Keratinocyte (primary cell): ENCODE measurements around the gene RBBP4. TPM values are rescaled to one million over a fixed set of nuclear protein-coding genes. Genes with fewer than 3 reads are reported as not detected.

Experiments
- DNase-seq: peaks from one replicate; pipeline ENCODE4 v3.0.0-alpha.2; 2011; ENCODE audit warnings: low read depth, missing footprints, low spot score
- FAIRE-seq: peaks from 2 replicates; lab custom pipeline; 2011; peaks lifted over from hg19 to GRCh38; lab: Jason Lieb, UNC
- H2AFZ ChIP-seq: 2 replicates; pipeline ENCODE4 v1.6.0; 2012; ENCODE audit warnings: low read length, control low read depth, inconsistent platforms; ENCODE audit not compliant: control insufficient read depth
- H3K27ac ChIP-seq: 2 replicates; pipeline ENCODE4 v1.5.1; 2011; ENCODE audit warnings: low read length; ENCODE audit not compliant: control insufficient read depth, insufficient read depth
- H3K27me3 ChIP-seq: 3 replicates; pipeline ENCODE4 v1.6.0; 2011; ENCODE audit warnings: low read length; ENCODE audit not compliant: control insufficient read depth, insufficient read depth; ENCODE audit errors: extremely low read depth
- H3K36me3 ChIP-seq, 2 experiments: 2 replicates in 1 of 2; 3 replicates in 1 of 2; pipeline ENCODE4 v1.5.1; 2011; ENCODE audit warnings: low read length in 2 of 2, mild to moderate bottlenecking in 1 of 2; ENCODE audit not compliant: control insufficient read depth in 2 of 2, insufficient read depth in 2 of 2; ENCODE audit errors: extremely low read depth in 1 of 2
- H3K4me1 ChIP-seq: 3 replicates; pipeline ENCODE4 v1.5.1; 2011; ENCODE audit warnings: low read length; ENCODE audit not compliant: control insufficient read depth, insufficient read depth; ENCODE audit errors: extremely low read depth
- H3K4me2 ChIP-seq: 3 replicates; pipeline ENCODE4 v1.6.0; 2011; ENCODE audit warnings: low read depth, low read length; ENCODE audit not compliant: control insufficient read depth, insufficient read depth; ENCODE audit errors: extremely low read depth
- H3K4me3 ChIP-seq, 3 experiments: fragments of 200-600 bp in 1 of 3; sonication (generic) in 1 of 3; 2 replicates in 2 of 3; 3 replicates in 1 of 3; pipeline ENCODE4 v1.5.1; 2011 to 2016; ENCODE audit warnings: low read length in 3 of 3, mild to moderate bottlenecking in 3 of 3, control low read depth in 2 of 3, inconsistent platforms in 1 of 3, low read depth in 1 of 3, mixed read lengths in 1 of 3, mixed run types in 1 of 3, moderate library complexity in 1 of 3; ENCODE audit not compliant: control insufficient read depth in 2 of 3, insufficient read depth in 2 of 3; ENCODE audit errors: extremely low read depth in 1 of 3
- H3K79me2 ChIP-seq: 2 replicates; pipeline ENCODE4 v1.6.0; 2012; ENCODE audit warnings: low read length; ENCODE audit not compliant: control insufficient read depth, insufficient read depth
- H3K9ac ChIP-seq: 3 replicates; pipeline ENCODE4 v1.6.0; 2011; ENCODE audit warnings: low read length; ENCODE audit not compliant: control insufficient read depth, insufficient read depth; ENCODE audit errors: extremely low read depth
- H3K9me1 ChIP-seq: 3 replicates; pipeline ENCODE4 v1.6.0; 2011; ENCODE audit warnings: low read length; ENCODE audit not compliant: control insufficient read depth, insufficient read depth; ENCODE audit errors: extremely low read depth
- H3K9me3 ChIP-seq: 2 replicates; pipeline ENCODE4 v1.5.1; 2012; ENCODE audit warnings: low read depth, low read length; ENCODE audit not compliant: control insufficient read depth
- H4K20me1 ChIP-seq: 3 replicates; pipeline ENCODE4 v1.6.0; 2011; ENCODE audit warnings: low read length; ENCODE audit not compliant: control insufficient read depth, insufficient read depth; ENCODE audit errors: extremely low read depth
- CTCF ChIP-seq, 3 experiments: IDR thresholded peaks in 1 of 3; conservative IDR thresholded peaks in 1 of 3; optimal IDR thresholded peaks in 1 of 3; 2 replicates in 2 of 3; 3 replicates in 1 of 3; pipeline versions ENCODE3 to v1.5.1; 2011; ENCODE audit warnings: low read length in 3 of 3, mild to moderate bottlenecking in 3 of 3, moderate library complexity in 2 of 3, control low read depth in 1 of 3, inconsistent platforms in 1 of 3; ENCODE audit not compliant: insufficient read depth in 2 of 3; ENCODE audit errors: extremely low read depth in 1 of 3
- EZH2 ChIP-seq: IDR thresholded peaks from one replicate; pipeline ENCODE4 v1.6.1; 2012; ENCODE audit warnings: inconsistent platforms, mild to moderate bottlenecking, low read length, moderate library complexity
- dilution Hi-C: fragments of 300-500 bp; cut with MboI; formaldehyde crosslinking; loops from one replicate; pipeline ENCODE4 v1.7.0; 2020; ENCODE audit warnings: low sequenced_read_pairs; ENCODE audit not compliant: extremely low pct_ligation_motif_present
- polyA plus RNA-seq, 5 experiments: library from polyadenylated mRNA; depleted of rRNA in 3 of 5; stranded (reverse) in 3 of 5; stranded (forward) in 1 of 5; unstranded in 1 of 5; fragments of >200 nt; gene quantifications; 1 replicate in 1 of 5; 2 replicates in 3 of 5; 3 replicates in 1 of 5; pipeline versions ENCODE4 v1.2.1 to v1.2.3, GENCODE V29; 2011 to 2012; ENCODE audit warnings: missing spikeins in 2 of 5, low read depth in 1 of 5, low replicate concordance in 1 of 5

Gene RBBP4
- polyA plus RNA-seq, 1 donor (not counting 4 experiments of a cell fraction or from before 2014, with no cell fraction given) = 61.5 TPM

- no peak for TF ChIP-seq EZH2
- no peak for TF ChIP-seq CTCF (optimal IDR thresholded peaks at IDR 0.05 in 1 of 3, IDR thresholded peaks at IDR 0.05 in 1 of 3, conservative IDR thresholded peaks at IDR 0.05 in 1 of 3; ENCODE audit: extremely low read depth in 1 of 3, insufficient read depth in 2 of 3, low read length in 3 of 3)
- no peak for FAIRE-seq
- H3K9ac ChIP-seq = no peak overlapping the region
- dilution Hi-C loops = no loop called here
- no peak overlapping the region for H3K4me2 ChIP-seq
- H2AFZ ChIP-seq = no peak overlapping the region
- no peaks in the 10 kb centered on the region for H3K4me1 ChIP-seq
- peaks cover 15% of the 10 kb centered on the region for H3K79me2 ChIP-seq
- no peaks in the 10 kb centered on the region for H4K20me1 ChIP-seq
- no peak overlapping the region for H3K4me3 ChIP-seq
- peaks cover 4 to 13% of the 10 kb centered on the region in 2 experiments for H3K36me3 ChIP-seq
- no peaks in the 10 kb centered on the region for H3K27me3 ChIP-seq
- no peak for DNase-seq
- no peaks in the 10 kb centered on the region for H3K9me1 ChIP-seq
- H3K27ac ChIP-seq = no peak overlapping the region
- no peaks in the 10 kb centered on the region for H3K9me3 ChIP-seq
Measured at GRCh38 chr1:32632829-32633228, 18.2 kb upstream of the RBBP4 start.

- no peak overlapping the region for H3K4me3 ChIP-seq
- TF ChIP-seq CTCF (optimal IDR thresholded peaks at IDR 0.05 in 1 of 3, IDR thresholded peaks at IDR 0.05 in 1 of 3, conservative IDR thresholded peaks at IDR 0.05 in 1 of 3; ENCODE audit: extremely low read depth in 1 of 3, insufficient read depth in 2 of 3, low read length in 3 of 3) = no peak
- no peak for TF ChIP-seq EZH2
- H4K20me1 ChIP-seq = no peaks in the 10 kb centered on the region
- no peaks in the 10 kb centered on the region for H3K27me3 ChIP-seq
- H3K79me2 ChIP-seq = peaks cover 24% of the 10 kb centered on the region
- H2AFZ ChIP-seq = no peak overlapping the region
- FAIRE-seq (no peak), DNase-seq (no peak)
- dilution Hi-C loops = no loop called here
- no peaks in the 10 kb centered on the region for H3K9me1 ChIP-seq
- H3K27ac ChIP-seq = no peak overlapping the region
- H3K9me3 ChIP-seq = no peaks in the 10 kb centered on the region
- no peak overlapping the region for H3K4me2 ChIP-seq
- no peak overlapping the region for H3K9ac ChIP-seq
- H3K36me3 ChIP-seq = peaks cover 4 to 13% of the 10 kb centered on the region in 2 experiments
- H3K4me1 ChIP-seq = no peaks in the 10 kb centered on the region
Measured at GRCh38 chr1:32635508-32636277, 15.3 kb upstream of the RBBP4 start.
